GM10248 (cell line): Measurements from ENCODE around the gene ROR2.

ENCODE experiments used
- CTCF ChIA-PET: fragments of 300-600 bp; sonication (Branson Sonifier 250); formaldehyde crosslinking; extraction: SDS; loops from one replicate; lab custom pipeline; 2021; ENCODE audit warnings: antibody characterized with exemption; lab: Yijun Ruan, JAX
- POLR2A ChIA-PET: fragments of 350-650 bp; sonication (Branson Sonifier 250); formaldehyde crosslinking; extraction: SDS; loops from one replicate; lab custom pipeline; 2020; ENCODE audit warnings: antibody characterized with exemption; lab: Yijun Ruan, JAX
- DNase-seq: peaks from one replicate; pipeline ENCODE4 v3.0.0; 2012; ENCODE audit errors: extremely low spot score
- TF ChIP-seq, protein P1 (sequence below): IDR thresholded peaks from 2 replicates; pipeline ENCODE4 v1.5.1; 2012; ENCODE audit warnings: mild to moderate bottlenecking, low read depth; ENCODE audit errors: extremely low read depth, missing control alignments, control extremely low read depth

Gene ROR2

DNA sequence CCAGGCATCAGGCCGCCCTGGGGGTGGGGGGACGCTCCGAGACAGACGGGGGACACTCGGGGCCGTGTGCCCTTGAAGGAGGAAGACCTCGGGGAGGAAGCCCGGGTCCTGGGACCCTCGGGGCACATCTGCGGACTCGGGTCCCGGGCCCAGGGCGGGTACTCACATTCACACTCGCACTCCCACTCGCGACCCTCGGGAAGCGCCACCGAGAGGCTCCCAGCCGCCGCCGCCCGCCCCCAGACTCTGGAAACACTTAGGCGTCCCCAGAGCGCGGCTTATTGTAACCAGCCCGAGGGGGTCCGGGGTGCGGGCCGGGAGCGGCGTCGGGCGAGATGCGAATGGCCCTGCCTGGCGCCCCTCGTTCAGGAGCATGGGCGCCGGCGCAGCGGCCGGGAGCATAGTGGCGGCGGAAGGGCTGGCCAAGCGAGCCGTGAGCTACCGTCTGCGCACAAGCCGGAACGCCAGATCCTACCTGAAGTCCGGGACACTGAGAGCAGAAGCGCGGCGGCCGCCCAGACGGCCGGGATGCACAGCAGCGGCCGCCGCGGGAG is 559 bp downstream of the ROR2 start:
- POLR2A ChIA-PET = no interaction called here
- CTCF ChIA-PET = interaction anchor here (1.0 to 2.3 kb wide), 7 partner anchors 14 to 1035 kb away, joined by 3 to 18 read pairs (median 5); no protein-coding TSS in a partner anchor
- TF ChIP-seq, protein P1, sequence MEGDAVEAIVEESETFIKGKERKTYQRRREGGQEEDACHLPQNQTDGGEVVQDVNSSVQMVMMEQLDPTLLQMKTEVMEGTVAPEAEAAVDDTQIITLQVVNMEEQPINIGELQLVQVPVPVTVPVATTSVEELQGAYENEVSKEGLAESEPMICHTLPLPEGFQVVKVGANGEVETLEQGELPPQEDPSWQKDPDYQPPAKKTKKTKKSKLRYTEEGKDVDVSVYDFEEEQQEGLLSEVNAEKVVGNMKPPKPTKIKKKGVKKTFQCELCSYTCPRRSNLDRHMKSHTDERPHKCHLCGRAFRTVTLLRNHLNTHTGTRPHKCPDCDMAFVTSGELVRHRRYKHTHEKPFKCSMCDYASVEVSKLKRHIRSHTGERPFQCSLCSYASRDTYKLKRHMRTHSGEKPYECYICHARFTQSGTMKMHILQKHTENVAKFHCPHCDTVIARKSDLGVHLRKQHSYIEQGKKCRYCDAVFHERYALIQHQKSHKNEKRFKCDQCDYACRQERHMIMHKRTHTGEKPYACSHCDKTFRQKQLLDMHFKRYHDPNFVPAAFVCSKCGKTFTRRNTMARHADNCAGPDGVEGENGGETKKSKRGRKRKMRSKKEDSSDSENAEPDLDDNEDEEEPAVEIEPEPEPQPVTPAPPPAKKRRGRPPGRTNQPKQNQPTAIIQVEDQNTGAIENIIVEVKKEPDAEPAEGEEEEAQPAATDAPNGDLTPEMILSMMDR = no peak
- no peak for DNase-seq

DNA sequence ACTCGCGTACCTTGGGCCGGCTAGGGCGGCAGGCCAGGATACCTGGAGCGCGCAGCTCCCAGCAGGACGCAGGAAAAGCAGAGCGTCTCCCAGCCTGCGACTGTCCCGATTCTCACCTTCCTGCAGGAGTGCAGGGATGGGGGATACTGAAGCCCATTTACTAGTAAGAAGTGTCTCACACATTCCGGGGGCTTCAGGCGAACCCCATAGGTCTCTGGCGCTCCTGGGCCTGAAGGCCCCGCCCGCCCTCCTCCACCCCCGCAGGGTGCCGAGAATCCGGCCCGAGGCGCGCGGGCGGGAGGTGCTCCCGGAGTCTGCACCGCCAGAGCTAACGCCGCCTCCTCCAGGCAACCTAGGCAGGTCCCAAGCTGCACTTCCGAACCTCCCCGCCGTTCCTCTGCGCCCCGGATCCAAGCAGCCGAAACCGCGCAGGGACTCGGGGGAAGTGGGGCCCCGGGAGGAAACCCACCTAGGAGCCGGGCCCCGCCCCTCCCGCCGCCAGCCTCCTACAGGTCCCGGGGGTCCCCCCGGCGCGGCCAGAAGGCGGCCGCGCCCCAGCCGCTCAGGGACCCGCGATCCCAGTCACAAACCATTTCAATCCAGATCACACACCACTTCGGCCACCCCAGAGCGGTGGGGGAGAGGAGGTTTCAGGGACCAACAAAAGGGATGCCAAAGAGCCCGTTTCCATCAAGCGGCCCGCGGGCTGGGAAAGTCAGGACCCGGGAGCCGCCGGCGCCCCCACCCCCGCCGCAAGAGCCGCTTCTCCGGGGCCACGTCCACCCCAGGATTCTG is 1.2 kb downstream of the ROR2 start:
- ChIA-PET POLR2A (no interaction called here), CTCF (interaction anchor here (2.3 kb wide), 1 partner anchor 173 kb away, joined by 18 read pairs; no protein-coding TSS in a partner anchor)
- DNase-seq = peak; percentile 37

DNA sequence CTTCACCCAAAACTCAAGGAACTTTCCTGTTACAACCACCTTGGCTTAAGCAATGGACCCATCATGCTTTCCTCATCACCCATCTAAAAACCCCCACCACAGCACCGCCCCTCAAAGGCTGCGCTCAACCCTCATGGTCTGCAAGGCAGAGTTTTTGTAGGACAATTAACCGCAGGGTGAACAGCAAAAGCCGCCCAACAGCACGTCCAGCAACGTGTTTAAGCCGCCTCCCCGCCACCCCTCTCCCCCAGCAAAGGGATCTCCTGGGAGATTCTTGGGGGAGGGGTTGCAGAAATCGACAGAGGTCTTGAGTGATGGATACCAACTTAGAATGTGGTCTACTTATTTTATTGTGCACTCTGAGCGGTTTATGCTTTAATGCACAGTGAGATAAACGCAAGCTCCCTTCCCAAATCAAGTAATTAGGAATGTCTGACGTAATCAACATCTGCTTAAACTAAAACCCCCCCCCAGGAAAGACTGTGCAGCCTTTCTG is 1.9 kb downstream of the ROR2 start:
- ChIA-PET POLR2A (no interaction called here), CTCF (no interaction called here)
- TF ChIP-seq, protein P1 = no peak
- DNase-seq = no peak

More for the DNA sequence above, 1.2 kb downstream of the ROR2 start:
- TF ChIP-seq, protein P1 = no peak

DNA sequence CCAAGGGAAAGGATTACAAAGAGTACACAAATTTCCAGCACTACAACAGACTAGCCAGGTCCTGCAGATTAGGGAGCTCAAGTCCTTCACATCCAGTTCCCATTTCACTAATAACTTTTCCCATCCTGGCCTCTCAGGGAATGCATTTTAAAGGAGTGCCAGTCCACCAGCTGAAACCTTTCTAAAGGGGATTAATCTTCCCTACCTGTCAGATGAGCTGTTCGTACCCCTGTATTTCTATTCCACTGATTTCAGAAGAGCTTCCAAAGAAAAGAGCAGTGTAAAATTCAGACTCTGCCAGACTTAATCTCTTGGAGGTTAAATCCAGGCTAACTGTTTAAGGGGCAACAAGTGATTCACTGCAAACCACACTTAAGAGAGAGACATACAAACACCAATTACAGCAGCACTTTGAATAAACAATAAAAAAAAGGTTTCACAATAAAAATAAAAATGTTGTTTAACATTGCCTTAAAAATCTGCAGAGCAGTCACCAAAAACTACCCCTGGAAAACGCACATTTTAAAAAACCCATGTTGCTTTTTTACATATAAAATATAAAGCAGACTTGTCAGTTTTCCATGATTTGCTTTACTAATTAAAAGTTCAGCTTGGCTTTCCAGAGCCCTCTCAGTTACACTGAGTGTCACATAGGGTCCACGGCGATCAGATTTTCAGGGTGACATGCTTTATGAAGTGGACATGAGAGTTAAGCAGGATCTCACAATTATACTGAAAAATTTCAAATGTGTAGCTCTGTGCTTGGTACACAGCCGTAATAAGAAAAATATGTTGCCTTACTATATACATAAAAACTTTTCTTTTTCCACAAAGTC is 3.2 kb downstream of the ROR2 start:
- POLR2A ChIA-PET = no interaction called here
- TF ChIP-seq, protein P1 = no peak
- CTCF ChIA-PET = interaction anchor here (1.1 kb wide), 1 partner anchor 10 kb away, joined by 4 read pairs; no protein-coding TSS in a partner anchor
- no peak for DNase-seq

DNA sequence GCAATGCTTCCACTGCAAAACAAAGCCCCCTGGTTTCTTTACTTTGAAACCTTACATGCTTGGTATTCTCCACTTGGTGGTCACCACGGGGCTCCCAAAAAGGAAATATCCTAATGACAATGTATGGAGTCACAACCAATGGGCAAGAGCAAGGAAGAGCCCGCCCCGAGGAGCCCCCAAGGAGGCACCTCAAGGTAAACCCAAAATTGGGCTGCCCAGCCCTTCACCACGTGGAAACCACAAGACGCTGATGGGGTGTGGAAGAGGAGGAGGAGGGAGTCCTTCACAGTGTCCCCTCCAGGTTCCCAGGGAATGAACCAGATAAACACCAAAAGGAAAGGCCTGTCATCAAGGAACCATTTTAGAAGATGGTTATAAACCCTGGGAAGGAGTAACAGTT is 3.8 kb downstream of the ROR2 start:
- CTCF ChIA-PET = interaction anchor here (0.8 to 1.4 kb wide), 3 partner anchors 10 to 32 kb away, joined by 3 to 5 read pairs (median 4); no protein-coding TSS in a partner anchor
- DNase-seq = no peak
- POLR2A ChIA-PET = no interaction called here
- TF ChIP-seq, protein P1 = no peak
